OCI-LY3 (cell line): Measurements from ENCODE around the gene NEDD8.

Experiments
- H2AFZ ChIP-seq: fragments of 200-600, 300-600 bp; shearing (Covaris generic); 2 replicates; pipeline ENCODE4 v1.6.0; 2014; ENCODE audit warnings: antibody characterized with exemption, low read depth, low read length
- H3K27ac ChIP-seq: fragments of 200-600, 300-600 bp; sonication (generic); 2 replicates; pipeline ENCODE4 v1.5.1; 2014; ENCODE audit warnings: mild to moderate bottlenecking, low read length, moderate library complexity, mixed read lengths
- H3K27me3 ChIP-seq: fragments of 200-600, 300-600 bp; sonication (generic); 2 replicates; pipeline ENCODE4 v1.6.1; 2014; ENCODE audit warnings: low read depth, low read length, mixed read lengths
- H3K36me3 ChIP-seq: fragments of 200-600, 300-600 bp; sonication (generic); replicated peaks from 2 replicates; pipeline ENCODE3; 2014; ENCODE audit warnings: low read depth, low read length, mixed read lengths
- H3K4me1 ChIP-seq: fragments of 300-600, 200-600 bp; sonication (generic); 2 replicates; pipeline ENCODE4 v1.6.1; 2014; ENCODE audit warnings: low read length, mixed read lengths
- H3K4me2 ChIP-seq: fragments of 200-600, 300-600 bp; sonication (generic); 2 replicates; pipeline ENCODE4 v1.6.1; 2014; ENCODE audit warnings: low read length, mixed read lengths
- H3K4me3 ChIP-seq: fragments of 300-600, 200-600 bp; sonication (generic); 2 replicates; pipeline ENCODE4 v1.5.1; 2014; ENCODE audit warnings: antibody characterized with exemption, mild to moderate bottlenecking, low read length, moderate library complexity
- H3K79me2 ChIP-seq: fragments of 300-600, 200-600 bp; shearing (Covaris generic); 2 replicates; pipeline ENCODE4 v1.6.1; 2014; ENCODE audit warnings: mild to moderate bottlenecking, low read length, mixed read lengths
- H3K9ac ChIP-seq: fragments of 300-600, 200-600 bp; shearing (Covaris generic); 2 replicates; pipeline ENCODE4 v1.6.0; 2014; ENCODE audit warnings: mild to moderate bottlenecking, low read length, moderate library complexity
- H3K9me3 ChIP-seq: fragments of 200-600, 300-600 bp; shearing (Covaris generic); 2 replicates; pipeline ENCODE4 v1.6.1; 2014; ENCODE audit warnings: low read length, mixed read lengths; ENCODE audit not compliant: insufficient read depth
- H4K20me1 ChIP-seq: fragments of 200-600, 300-600 bp; sonication (generic); 2 replicates; pipeline ENCODE4 v1.6.1; 2016; ENCODE audit warnings: low read length, mixed read lengths; ENCODE audit not compliant: insufficient read depth
- EZH2phosphoT487 ChIP-seq: fragments of 200-600 bp; shearing (Covaris generic); IDR thresholded peaks from 2 replicates; pipeline ENCODE4 v1.6.1; 2018; ENCODE audit warnings: antibody characterized with exemption, mixed run types, low read depth
- TF ChIP-seq, protein P1 (sequence below): fragments of 200-600, 300-600 bp; sonication (generic); IDR thresholded peaks from 2 replicates; pipeline ENCODE4 v1.5.1; 2014; ENCODE audit warnings: antibody characterized with exemption, low read length, low read depth

NEDD8 gene

DNA sequence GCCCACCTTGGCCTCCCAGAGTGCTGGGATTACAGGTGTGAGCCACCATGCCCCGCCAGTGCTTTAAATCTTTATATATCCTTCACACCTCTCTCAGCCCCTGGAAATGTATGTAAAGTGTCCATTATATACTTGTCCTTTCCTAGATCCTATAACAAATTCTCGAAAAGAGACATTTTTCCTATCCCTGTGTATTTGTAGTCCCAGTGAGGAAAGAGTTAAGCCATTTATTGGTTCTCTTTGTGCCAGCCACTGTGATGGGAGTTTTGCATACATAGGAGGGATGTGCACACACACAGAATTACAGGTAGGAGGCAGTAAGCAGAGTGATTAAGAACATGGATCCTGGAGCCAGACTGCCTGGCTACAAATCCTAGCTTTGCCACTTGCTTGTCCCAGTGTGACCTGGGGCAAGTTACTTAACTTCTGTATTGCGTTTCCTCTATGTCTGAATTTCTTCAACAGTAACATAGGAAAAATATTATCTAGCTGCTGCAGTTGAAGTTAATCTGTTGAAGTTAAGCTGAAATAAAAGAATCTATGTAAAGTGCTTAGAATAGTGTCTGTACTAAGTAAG lies 41.3 kb upstream of the NEDD8 start:
- H3K9me3 ChIP-seq: no peaks in the 10 kb centered on the region
- H3K4me2 ChIP-seq: peak overlapping the region; percentile 74
- H2AFZ ChIP-seq: no peak overlapping the region
- peak overlapping the region; percentile 38 for H3K27ac ChIP-seq
- H3K27me3 ChIP-seq: no peaks in the 10 kb centered on the region
- H4K20me1 ChIP-seq: no peaks in the 10 kb centered on the region
- H3K4me1 ChIP-seq: peaks cover 49% of the 10 kb centered on the region
- no peaks in the 10 kb centered on the region for H3K79me2 ChIP-seq
- peak overlapping the region; percentile 45 for H3K4me3 ChIP-seq
- no peak for TF ChIP-seq EZH2phosphoT487
- TF ChIP-seq, protein P1, sequence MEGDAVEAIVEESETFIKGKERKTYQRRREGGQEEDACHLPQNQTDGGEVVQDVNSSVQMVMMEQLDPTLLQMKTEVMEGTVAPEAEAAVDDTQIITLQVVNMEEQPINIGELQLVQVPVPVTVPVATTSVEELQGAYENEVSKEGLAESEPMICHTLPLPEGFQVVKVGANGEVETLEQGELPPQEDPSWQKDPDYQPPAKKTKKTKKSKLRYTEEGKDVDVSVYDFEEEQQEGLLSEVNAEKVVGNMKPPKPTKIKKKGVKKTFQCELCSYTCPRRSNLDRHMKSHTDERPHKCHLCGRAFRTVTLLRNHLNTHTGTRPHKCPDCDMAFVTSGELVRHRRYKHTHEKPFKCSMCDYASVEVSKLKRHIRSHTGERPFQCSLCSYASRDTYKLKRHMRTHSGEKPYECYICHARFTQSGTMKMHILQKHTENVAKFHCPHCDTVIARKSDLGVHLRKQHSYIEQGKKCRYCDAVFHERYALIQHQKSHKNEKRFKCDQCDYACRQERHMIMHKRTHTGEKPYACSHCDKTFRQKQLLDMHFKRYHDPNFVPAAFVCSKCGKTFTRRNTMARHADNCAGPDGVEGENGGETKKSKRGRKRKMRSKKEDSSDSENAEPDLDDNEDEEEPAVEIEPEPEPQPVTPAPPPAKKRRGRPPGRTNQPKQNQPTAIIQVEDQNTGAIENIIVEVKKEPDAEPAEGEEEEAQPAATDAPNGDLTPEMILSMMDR: no peak; the same call in 1 of the 2 replicates
- H3K36me3 ChIP-seq: no peaks in the 10 kb centered on the region
- H3K9ac ChIP-seq: peak overlapping the region; percentile 10; the same call in 1 of the 2 replicates

DNA sequence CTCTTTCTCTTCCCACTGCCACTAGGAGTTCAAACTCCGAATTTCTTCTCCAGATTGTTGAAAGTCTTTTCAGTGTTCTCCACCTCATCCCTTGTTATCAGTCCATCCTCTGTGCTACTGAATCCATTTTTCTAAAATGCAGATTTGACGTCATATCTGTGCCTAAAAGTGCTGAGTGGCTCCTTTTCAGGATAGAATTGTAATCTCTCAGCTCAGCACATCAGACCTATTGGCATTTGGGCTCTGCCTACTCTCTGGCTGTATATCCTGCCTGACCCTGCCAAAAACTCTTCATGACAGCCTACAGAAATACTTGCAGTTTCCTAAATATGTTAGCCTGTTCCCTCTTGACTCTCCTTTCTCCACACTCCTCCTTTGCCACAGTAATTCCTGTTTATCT lies 40.3 kb upstream of the NEDD8 start:
- no peaks in the 10 kb centered on the region for H3K79me2 ChIP-seq
- H3K27ac ChIP-seq: no peak overlapping the region
- no peak overlapping the region for H3K9ac ChIP-seq
- H3K4me2 ChIP-seq: peak overlapping the region; percentile 83; the same call in 1 of the 2 replicates
- no peak for TF ChIP-seq EZH2phosphoT487
- TF ChIP-seq, protein P1: no peak
- H3K36me3 ChIP-seq: no peaks in the 10 kb centered on the region
- H3K4me3 ChIP-seq: no peak overlapping the region
- no peaks in the 10 kb centered on the region for H3K9me3 ChIP-seq
- H3K4me1 ChIP-seq: peaks cover 38% of the 10 kb centered on the region
- no peaks in the 10 kb centered on the region for H4K20me1 ChIP-seq
- H3K27me3 ChIP-seq: no peaks in the 10 kb centered on the region
- H2AFZ ChIP-seq: no peak overlapping the region

DNA sequence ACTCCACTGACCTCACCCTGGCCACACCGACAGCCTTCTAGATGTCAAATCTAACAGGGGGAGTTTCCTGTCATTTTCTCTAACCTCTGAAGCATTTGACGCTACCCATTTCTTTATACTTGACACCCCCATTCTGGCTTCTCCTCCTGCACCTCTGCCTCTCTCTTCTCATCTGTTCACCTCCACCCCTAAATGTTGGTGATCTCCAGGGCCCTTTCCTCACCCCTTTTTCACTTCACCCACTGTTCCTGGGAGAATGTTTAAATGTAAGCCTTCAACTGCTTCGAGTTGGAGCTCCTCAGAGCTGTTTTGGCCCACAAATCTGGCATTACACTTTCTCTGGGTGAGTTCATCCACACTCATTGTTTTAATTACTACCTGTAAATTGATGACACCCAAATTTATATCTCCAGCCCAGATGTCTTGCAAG lies 39.7 kb upstream of the NEDD8 start:
- TF ChIP-seq, protein P1: no peak
- TF ChIP-seq EZH2phosphoT487: no peak
- peak overlapping the region; percentile 98 for H3K9ac ChIP-seq

DNA sequence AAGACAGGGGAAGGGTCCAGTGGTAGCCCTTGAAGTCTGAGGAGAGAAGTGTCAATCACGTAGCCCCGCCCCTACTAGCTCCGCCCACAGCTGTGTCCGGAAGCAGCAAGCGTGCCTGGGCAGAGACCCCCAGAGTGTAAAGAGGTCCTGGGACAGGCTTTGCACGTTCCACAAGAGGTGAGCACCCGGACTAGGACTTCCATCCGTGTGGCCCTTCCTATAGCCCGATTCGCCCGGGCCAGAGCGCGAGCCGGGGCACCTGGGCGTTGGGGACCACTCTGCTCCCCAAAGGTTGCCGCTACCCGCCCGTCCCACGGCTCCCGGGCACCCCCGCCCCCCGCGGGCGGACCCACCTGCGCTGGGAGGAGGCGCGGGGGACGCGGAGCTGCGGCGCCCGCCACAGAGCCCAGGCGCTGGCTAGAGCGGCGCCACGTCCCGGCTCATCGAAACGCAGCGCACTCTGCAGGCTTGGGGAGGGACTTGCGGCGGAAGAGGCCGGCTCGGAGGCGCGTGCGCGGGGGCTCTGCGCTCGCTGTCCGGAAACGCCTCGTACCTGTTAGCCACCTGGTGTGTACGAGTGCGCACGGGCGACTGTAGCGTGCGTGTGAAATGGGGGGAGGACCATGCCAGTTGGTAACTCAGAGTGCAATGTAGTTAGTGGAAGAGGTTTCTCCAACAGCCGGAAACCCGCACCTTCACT lies 39.1 kb upstream of the NEDD8 start, which contains the start of gene RABGGTA:
Gene RABGGTA, minus strand, starts transcription at position 464 of the 700 bp plus-strand sequence. CDS start 482 bp downstream, outside the sequence.
- Histone ChIP-seq H3K9me3 (no peaks in the 10 kb centered on the region), H3K4me2 (peak within 1 kb of the TSS; percentile 83), H3K4me1 (peaks cover 38% of the 10 kb centered on the region), H3K4me3 (peak within 1 kb of the TSS; percentile 90), H3K9ac (peak within 1 kb of the TSS; percentile 98), H3K79me2 (no peaks in the 10 kb centered on the region), H3K36me3 (peaks cover 2% of the 10 kb centered on the region), H3K27me3 (no peaks in the 10 kb centered on the region), H2AFZ (peak within 1 kb of the TSS; percentile 58; the same call in 1 of the 2 replicates), H4K20me1 (no peaks in the 10 kb centered on the region), H3K27ac (peak within 1 kb of the TSS; percentile 88)
- TF ChIP-seq EZH2phosphoT487: no peak
- TF ChIP-seq, protein P1: peak; percentile 66

More for the DNA sequence above, 39.7 kb upstream of the NEDD8 start:
- no peaks in the 10 kb centered on the region for H3K9me3 ChIP-seq
- peak overlapping the region; percentile 83 for H3K4me2 ChIP-seq
- peaks cover 2% of the 10 kb centered on the region for H3K36me3 ChIP-seq
- no peaks in the 10 kb centered on the region for H3K27me3 ChIP-seq
- peak overlapping the region; percentile 39; the same call in 1 of the 2 replicates for H2AFZ ChIP-seq
- no peaks in the 10 kb centered on the region for H4K20me1 ChIP-seq
- H3K4me3 ChIP-seq: peak overlapping the region; percentile 90
- no peaks in the 10 kb centered on the region for H3K79me2 ChIP-seq
- no peak overlapping the region for H3K27ac ChIP-seq
- peaks cover 38% of the 10 kb centered on the region for H3K4me1 ChIP-seq
